Measurements from ENCODE around the gene CYB5D1. TPM values are rescaled to one million over a fixed set of nuclear protein-coding genes. Genes with fewer than 3 reads are reported as not detected.

CYB5D1 gene
- total and polyA plus RNA-seq, 2 of the 8 experiments (the other 6 are each of a cell fraction or from before 2014, with no cell fraction given), result 11.0 to 18.0 TPM

DNA sequence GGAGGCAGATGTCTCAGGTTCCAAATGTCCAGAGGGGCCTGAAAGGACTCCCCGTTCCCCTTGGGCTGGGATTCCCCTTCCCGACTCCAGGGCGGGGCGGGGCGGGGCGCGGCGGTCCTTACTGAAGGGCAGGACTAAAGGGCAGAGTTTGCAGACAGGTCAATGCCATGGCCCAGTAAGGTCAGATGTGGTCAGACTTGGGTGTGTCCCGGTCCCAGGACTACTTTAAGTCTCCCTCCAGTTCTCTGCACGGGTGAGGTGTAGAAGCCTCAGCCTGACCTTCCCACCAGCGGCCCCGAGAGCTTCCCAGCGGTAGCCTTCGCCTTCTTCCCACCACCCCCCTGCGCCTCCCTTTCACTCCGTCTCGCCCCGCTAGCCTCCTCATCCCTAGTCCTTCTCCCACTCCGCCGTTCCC, 23.3 kb upstream of the CYB5D1 start:
- Histone ChIP-seq H3K23me2 (ENCODE audit: low read depth, low read length) (peaks cover 25% of the 10 kb centered on the region), H3K14ac (ENCODE audit: insufficient read length) (no peak overlapping the region), H2BK20ac (ENCODE audit: low read length) (no peak overlapping the region), H3K27me3 (replicated peaks in 1 of 4; ENCODE audit: control insufficient read depth in 3 of 4, extremely low read depth in 1 of 4, insufficient read depth in 3 of 4, low read length in 3 of 4) (peaks cover 6 to 51% (median 42%) of the 10 kb centered on the region in 4 experiments), H4K5ac (ENCODE audit: insufficient read length, low read depth, low read length) (no peak overlapping the region), H3K56ac (replicated peaks; ENCODE audit: insufficient read length, low read depth, low read length) (no peak overlapping the region), H3K79me1 (ENCODE audit: low read depth, low read length) (no peaks in the 10 kb centered on the region), H3K4me3 (ENCODE audit: extremely low read depth in 1 of 4, insufficient read depth in 2 of 4, low read depth in 3 of 4, low read length in 4 of 4) (peak overlapping the region; percentile 70 to 77 (median 74)), H2AFZ (ENCODE audit: low read length) (no peak overlapping the region), H4K8ac (ENCODE audit: extremely low read depth, insufficient read depth, low read length) (no peak overlapping the region), H3K4me2 (ENCODE audit: insufficient read depth in 1 of 2, low read depth in 2 of 2, low read length in 2 of 2) (peak overlapping the region; percentile 84 to 93), H3K9ac (replicated peaks in 1 of 4; ENCODE audit: extremely low read depth in 1 of 4, low read depth in 3 of 4, low read length in 3 of 4) (no peak overlapping the region), H2BK12ac (ENCODE audit: low read depth, low read length) (no peak overlapping the region; the same call in 1 of the 2 replicates), H3K4me1 (replicated peaks in 1 of 4; ENCODE audit: control insufficient read depth in 3 of 4, insufficient read depth in 4 of 4, low read length in 3 of 4) (peaks cover 5 to 24% (median 13%) of the 10 kb centered on the region in 4 experiments), H3K36me3 (ENCODE audit: control insufficient read depth in 2 of 4, insufficient read depth in 4 of 4, low read length in 3 of 4) (no peaks in the 10 kb centered on the region), H3K23ac (ENCODE audit: insufficient read length) (no peak overlapping the region), H3K4ac (replicated peaks; ENCODE audit: insufficient read length, low read depth, low read length) (no peak overlapping the region), H4K91ac (replicated peaks; ENCODE audit: insufficient read length, low read length) (no peak overlapping the region), H2BK5ac (ENCODE audit: low read depth, low read length) (no peak overlapping the region), H3K27ac (ENCODE audit: low read depth, low read length) (no peak overlapping the region), H4K20me1 (replicated peaks in 1 of 2; ENCODE audit: control insufficient read depth in 1 of 2, insufficient read depth in 2 of 2, low read length in 2 of 2) (peaks cover 0 to 9% of the 10 kb centered on the region in 2 experiments), H2BK120ac (replicated peaks; ENCODE audit: low read depth, low read length) (no peak overlapping the region), H2AK5ac (ENCODE audit: low read depth, low read length) (no peak overlapping the region), H3K9me3 (ENCODE audit: insufficient read depth in 2 of 2, low read depth in 1 of 2, low read length in 1 of 2) (no peaks in the 10 kb centered on the region), H3K79me2 (ENCODE audit: control insufficient read depth in 1 of 2, insufficient read depth in 2 of 2, low read length in 2 of 2) (no peaks in the 10 kb centered on the region), H2BK15ac (ENCODE audit: low read length) (no peak overlapping the region), H3K18ac (ENCODE audit: extremely low read depth, low read length) (no peak overlapping the region)
- TF ChIP-seq RXRA (IDR thresholded peaks at IDR 0.05; ENCODE audit: insufficient read depth, low read depth, low read length) (0 out of 2 replicates have a peak, but pooled peaks have one; percentile 6), BACH1 (IDR thresholded peaks at IDR 0.05; ENCODE audit: low read length) (no peak), ZNF274 (IDR thresholded peaks at IDR 0.05; ENCODE audit: borderline replicate concordance, extremely low read depth, low read length) (no peak), EGR1 (IDR thresholded peaks at IDR 0.05; ENCODE audit: borderline replicate concordance, low read depth, low read length) (no peak)
- 2% methylated on average over 20 of the region's 20 CpGs; no CpG with 5 or more reads in 1 of the 2 experiments for WGBS, 2 experiments (ENCODE audit: extremely low coverage in 1 of 2, insufficient coverage in 1 of 2, insufficient read length in 1 of 2, insufficient replicate concordance in 2 of 2, low coverage in 1 of 2, low lambda C conversion rate in 2 of 2, missing lambda C conversion rate in 1 of 2)
- POLR2A ChIA-PET (ENCODE audit: partially characterized antibody), result interaction anchor here (1.2 to 4.6 kb wide), 6 partner anchors 10 to 148 kb away, joined by 3 to 33 read pairs (median 4); partner anchors contain the start of genes EFNB3, NAA38 and TMEM88
- CTCF ChIA-PET (ENCODE audit: partially characterized antibody), result interaction anchor here (0.7 to 5.9 kb wide), 18 partner anchors 9 to 207 kb away, joined by 3 to 44 read pairs (median 4); partner anchors contain the start of genes NAA38 and RNF227
- FAIRE-seq (no peak), DNase-seq (ENCODE audit: low read depth in 1 of 2, low spot score in 2 of 2) (no peak)

All from H1 (cell line).